SK-N-SH treated with all-trans-retinoic acid at 6 μM for 48 hours (cell line): Measurements from ENCODE around the gene MROH7.

Source experiments
- ARNTL ChIP-seq: fragments of 450-650 bp; formaldehyde crosslinking; IDR thresholded peaks from 2 replicates; pipeline ENCODE4 v1.5.0; 2020; ENCODE audit warnings: low read depth, mild to moderate bottlenecking, moderate library complexity, borderline replicate concordance
- ESRRG ChIP-seq: fragments of 250-450 bp; sonication (Bioruptor Pico); IDR thresholded peaks from 2 replicates; pipeline ENCODE4 v1.6.1; 2021; ENCODE audit warnings: mild to moderate bottlenecking
- PPARA ChIP-seq: fragments of 250-450 bp; sonication (Bioruptor Pico); IDR thresholded peaks from 2 replicates; pipeline ENCODE4 v1.5.0; 2020; ENCODE audit warnings: mild to moderate bottlenecking, borderline replicate concordance
- RARB ChIP-seq: fragments of 250-450 bp; sonication (Bioruptor Pico); IDR thresholded peaks from 2 replicates; pipeline ENCODE4 v1.8.0; 2021; ENCODE audit warnings: mild to moderate bottlenecking, moderate library complexity
- SNAI2 ChIP-seq: fragments of 250-450 bp; sonication (Bioruptor Pico); IDR thresholded peaks from 2 replicates; pipeline ENCODE4 v1.5.0; 2020; ENCODE audit warnings: mild to moderate bottlenecking, moderate library complexity
- TCF4 ChIP-seq: fragments of 250-450 bp; sonication (Bioruptor Pico); IDR thresholded peaks from 2 replicates; pipeline ENCODE4 v1.8.0; 2021; ENCODE audit warnings: mild to moderate bottlenecking, moderate library complexity, borderline replicate concordance
- TF ChIP-seq, protein P1 (sequence below): fragments of 250-450 bp; sonication (Bioruptor Pico); IDR thresholded peaks from 2 replicates; pipeline ENCODE4 v1.5.1; 2020; ENCODE audit warnings: low read depth, mild to moderate bottlenecking, moderate library complexity
- TF ChIP-seq, protein P2 (sequence below): fragments of 250-450 bp; sonication (Bioruptor Pico); IDR thresholded peaks from 2 replicates; pipeline ENCODE4 v1.8.0; 2020; ENCODE audit warnings: mild to moderate bottlenecking, moderate library complexity, borderline replicate concordance
- TF ChIP-seq, protein P3 (sequence below): fragments of 250-450 bp; sonication (Bioruptor Pico); IDR thresholded peaks from 2 replicates; pipeline ENCODE4 v1.8.0; 2021; ENCODE audit warnings: low read depth, mild to moderate bottlenecking, moderate library complexity, borderline replicate concordance

DNA sequence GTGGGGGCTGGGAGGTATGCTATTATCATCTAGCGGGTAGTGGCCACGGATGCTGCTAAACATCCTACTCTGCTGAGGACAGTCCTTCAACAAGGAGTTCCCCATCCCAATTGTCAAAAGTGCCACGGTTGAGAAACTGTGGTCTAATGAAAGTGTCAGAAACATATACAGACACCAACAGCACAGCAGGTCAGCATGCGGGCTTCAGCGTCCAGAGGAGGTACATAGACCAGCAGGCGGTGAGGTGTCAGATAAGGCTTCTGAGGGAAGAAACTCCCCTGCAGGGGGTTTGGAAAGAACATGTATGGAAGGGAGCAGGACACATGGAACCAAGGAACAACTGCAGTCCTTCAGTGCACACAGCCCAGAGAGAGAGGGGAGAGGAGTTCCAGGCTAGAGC, 69.3 kb downstream of the MROH7 start:
- TF ChIP-seq RARB (CRISPR knock-in tag), result no peak
- TF ChIP-seq, protein P1, sequence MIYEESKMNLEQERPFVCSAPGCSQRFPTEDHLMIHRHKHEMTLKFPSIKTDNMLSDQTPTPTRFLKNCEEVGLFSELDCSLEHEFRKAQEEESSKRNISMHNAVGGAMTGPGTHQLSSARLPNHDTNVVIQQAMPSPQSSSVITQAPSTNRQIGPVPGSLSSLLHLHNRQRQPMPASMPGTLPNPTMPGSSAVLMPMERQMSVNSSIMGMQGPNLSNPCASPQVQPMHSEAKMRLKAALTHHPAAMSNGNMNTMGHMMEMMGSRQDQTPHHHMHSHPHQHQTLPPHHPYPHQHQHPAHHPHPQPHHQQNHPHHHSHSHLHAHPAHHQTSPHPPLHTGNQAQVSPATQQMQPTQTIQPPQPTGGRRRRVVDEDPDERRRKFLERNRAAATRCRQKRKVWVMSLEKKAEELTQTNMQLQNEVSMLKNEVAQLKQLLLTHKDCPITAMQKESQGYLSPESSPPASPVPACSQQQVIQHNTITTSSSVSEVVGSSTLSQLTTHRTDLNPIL (CRISPR knock-in tag), result no peak
- TF ChIP-seq, protein P2, sequence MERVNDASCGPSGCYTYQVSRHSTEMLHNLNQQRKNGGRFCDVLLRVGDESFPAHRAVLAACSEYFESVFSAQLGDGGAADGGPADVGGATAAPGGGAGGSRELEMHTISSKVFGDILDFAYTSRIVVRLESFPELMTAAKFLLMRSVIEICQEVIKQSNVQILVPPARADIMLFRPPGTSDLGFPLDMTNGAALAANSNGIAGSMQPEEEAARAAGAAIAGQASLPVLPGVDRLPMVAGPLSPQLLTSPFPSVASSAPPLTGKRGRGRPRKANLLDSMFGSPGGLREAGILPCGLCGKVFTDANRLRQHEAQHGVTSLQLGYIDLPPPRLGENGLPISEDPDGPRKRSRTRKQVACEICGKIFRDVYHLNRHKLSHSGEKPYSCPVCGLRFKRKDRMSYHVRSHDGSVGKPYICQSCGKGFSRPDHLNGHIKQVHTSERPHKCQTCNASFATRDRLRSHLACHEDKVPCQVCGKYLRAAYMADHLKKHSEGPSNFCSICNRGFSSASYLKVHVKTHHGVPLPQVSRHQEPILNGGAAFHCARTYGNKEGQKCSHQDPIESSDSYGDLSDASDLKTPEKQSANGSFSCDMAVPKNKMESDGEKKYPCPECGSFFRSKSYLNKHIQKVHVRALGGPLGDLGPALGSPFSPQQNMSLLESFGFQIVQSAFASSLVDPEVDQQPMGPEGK (CRISPR knock-in tag), result no peak
- no peak for TF ChIP-seq PPARA (CRISPR knock-in tag)
- TF ChIP-seq, protein P3, sequence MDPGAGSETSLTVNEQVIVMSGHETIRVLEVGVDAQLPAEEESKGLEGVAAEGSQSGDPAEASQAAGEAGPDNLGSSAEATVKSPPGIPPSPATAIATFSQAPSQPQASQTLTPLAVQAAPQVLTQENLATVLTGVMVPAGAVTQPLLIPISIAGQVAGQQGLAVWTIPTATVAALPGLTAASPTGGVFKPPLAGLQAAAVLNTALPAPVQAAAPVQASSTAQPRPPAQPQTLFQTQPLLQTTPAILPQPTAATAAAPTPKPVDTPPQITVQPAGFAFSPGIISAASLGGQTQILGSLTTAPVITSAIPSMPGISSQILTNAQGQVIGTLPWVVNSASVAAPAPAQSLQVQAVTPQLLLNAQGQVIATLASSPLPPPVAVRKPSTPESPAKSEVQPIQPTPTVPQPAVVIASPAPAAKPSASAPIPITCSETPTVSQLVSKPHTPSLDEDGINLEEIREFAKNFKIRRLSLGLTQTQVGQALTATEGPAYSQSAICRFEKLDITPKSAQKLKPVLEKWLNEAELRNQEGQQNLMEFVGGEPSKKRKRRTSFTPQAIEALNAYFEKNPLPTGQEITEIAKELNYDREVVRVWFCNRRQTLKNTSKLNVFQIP (CRISPR knock-in tag), result no peak
- TF ChIP-seq TCF4, result no peak
- no peak for TF ChIP-seq ARNTL (CRISPR knock-in tag)
- TF ChIP-seq ESRRG (CRISPR knock-in tag), result no peak
- TF ChIP-seq SNAI2, result no peak
